Upper lobe of left lung (tissue), 6 donors: ENCODE results near the gene ERC1. TPM values are rescaled to one million over a fixed set of nuclear protein-coding genes. Genes with fewer than 3 reads are reported as not detected.

ENCODE experiments used
- ATAC-seq, 2 donors: fragments of 200-7000 bp; cut with Tn5 transposase; one replicate each; pipeline ENCODE4 v1.9.1; 2022; ENCODE audit warnings: mild to moderate bottlenecking in 2 of 2, moderate library complexity in 2 of 2; ENCODE audit not compliant: low FRiP score in 2 of 2
- DNase-seq, 2 donors: peaks; one replicate each; pipeline ENCODE4 v3.0.0-alpha.2; 2019 to 2020
- H3K27ac ChIP-seq, 4 donors: fragments of 200-600 bp; sonication (generic); one replicate each; pipeline ENCODE4 v1.5.1; 2016 to 2019
- H3K27me3 ChIP-seq, 4 donors: fragments of 200-600 bp; sonication (generic); one replicate each; pipeline ENCODE4 v1.5.1; 2017 to 2019
- H3K36me3 ChIP-seq, 4 donors: fragments of 200-600 bp; sonication (generic); one replicate each; pipeline ENCODE4 v1.5.1; 2016 to 2019
- H3K4me1 ChIP-seq, 4 donors: fragments of 200-600 bp; sonication (generic); one replicate each; pipeline ENCODE4 v1.5.1; 2018 to 2019
- H3K4me3 ChIP-seq, 4 donors: fragments of 200-600 bp; sonication (generic); one replicate each; pipeline ENCODE4 v1.5.1; 2017 to 2019; ENCODE audit warnings: mild to moderate bottlenecking in 2 of 4, moderate library complexity in 1 of 4
- H3K9me3 ChIP-seq, 4 donors: fragments of 200-600 bp; sonication (generic); one replicate each; pipeline ENCODE4 v1.5.1; 2018 to 2019
- EP300 ChIP-seq, 4 donors: sonication (generic); formaldehyde crosslinking; IDR thresholded peaks; one replicate each; pipeline ENCODE4 v1.5.1; 2017; ENCODE audit warnings: antibody characterized with exemption in 4 of 4, control low read depth in 2 of 4
- POLR2A ChIP-seq, 4 donors: fragments of 450-650 bp; IDR thresholded peaks; one replicate each; pipeline ENCODE4 v1.5.1; 2016 to 2017; ENCODE audit warnings: antibody characterized with exemption in 4 of 4, mild to moderate bottlenecking in 2 of 4
- POLR2AphosphoS5 ChIP-seq, 2 donors: sonication (generic); formaldehyde crosslinking; IDR thresholded peaks; one replicate each; pipeline ENCODE4 v1.5.1; 2017; ENCODE audit warnings: antibody characterized with exemption in 2 of 2
- WGBS, 2 donors: methylation state at CpG; one replicate each; pipeline ENCODE4 v1.1.5; 2017 to 2018; 5-methylcytosine and 5-hydroxymethylcytosine counted together
- total RNA-seq, 6 donors: library from RNA; depleted of rRNA in 4 of 6; stranded (reverse); fragments of >200 nt in 4 of 6; gene quantifications; one replicate each; pipeline versions ENCODE4 v1.1.0 to v1.2.1, GENCODE V29; 2016 to 2021
- TF ChIP-seq, protein P1 (sequence below), 6 experiments: fragments of 450-650 bp in 4 of 6; fragments of 200-600 bp in 2 of 6; sonication (generic) in 2 of 6; IDR thresholded peaks; one replicate each; pipeline ENCODE4 v1.5.1; 2016 to 2019; ENCODE audit warnings: antibody characterized with exemption in 6 of 6
- donor health status: DM: no; HTN: no; CAD: no; lungs with moderate emphysema.
- donor health status: DM: no; HTN: yes; CAD: no; lungs with severe emphysema.

The ERC1 gene
- total RNA-seq, 6 donors from 2014 or later, result 37.7 to 158 (median 60.1) TPM

DNA sequence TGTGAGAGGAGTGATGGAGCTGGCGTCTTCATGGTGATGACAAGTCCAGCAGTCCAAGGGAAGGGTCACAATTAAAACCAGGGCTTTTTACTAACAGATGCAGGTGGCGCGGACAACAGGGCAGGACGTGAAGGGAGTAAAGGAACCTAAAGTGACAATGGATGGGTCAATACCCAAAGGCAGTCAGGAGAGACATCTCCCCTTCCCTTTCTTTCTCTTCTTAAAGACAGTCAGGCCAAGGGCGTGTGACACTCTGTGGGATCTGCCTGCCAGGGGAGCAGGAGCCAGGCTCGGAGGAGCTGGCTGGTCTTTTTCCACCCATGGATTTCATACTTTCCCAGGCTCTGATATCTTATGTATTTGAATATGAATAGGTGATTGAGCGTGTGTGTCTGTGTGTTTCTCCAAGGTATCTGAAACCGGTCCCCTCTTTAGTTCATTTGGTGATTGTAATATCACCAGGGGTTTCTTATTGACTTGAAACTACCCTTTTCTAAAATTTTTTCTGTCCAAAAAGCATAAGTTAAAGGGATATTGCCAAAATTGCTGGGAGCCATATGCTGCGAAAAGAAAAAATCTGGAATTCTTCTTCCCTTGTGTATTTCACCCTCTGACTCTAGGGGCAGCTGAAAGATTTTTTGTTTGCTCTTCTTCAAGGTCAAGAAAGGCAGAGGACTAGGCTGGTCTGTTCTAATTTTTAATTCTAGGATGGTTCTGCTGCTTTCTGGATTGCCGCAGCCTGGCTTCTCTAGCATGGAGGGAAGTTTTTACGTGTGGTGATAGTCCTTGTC, 541.5 kb downstream of the ERC1 start:
- TF ChIP-seq, protein P1, sequence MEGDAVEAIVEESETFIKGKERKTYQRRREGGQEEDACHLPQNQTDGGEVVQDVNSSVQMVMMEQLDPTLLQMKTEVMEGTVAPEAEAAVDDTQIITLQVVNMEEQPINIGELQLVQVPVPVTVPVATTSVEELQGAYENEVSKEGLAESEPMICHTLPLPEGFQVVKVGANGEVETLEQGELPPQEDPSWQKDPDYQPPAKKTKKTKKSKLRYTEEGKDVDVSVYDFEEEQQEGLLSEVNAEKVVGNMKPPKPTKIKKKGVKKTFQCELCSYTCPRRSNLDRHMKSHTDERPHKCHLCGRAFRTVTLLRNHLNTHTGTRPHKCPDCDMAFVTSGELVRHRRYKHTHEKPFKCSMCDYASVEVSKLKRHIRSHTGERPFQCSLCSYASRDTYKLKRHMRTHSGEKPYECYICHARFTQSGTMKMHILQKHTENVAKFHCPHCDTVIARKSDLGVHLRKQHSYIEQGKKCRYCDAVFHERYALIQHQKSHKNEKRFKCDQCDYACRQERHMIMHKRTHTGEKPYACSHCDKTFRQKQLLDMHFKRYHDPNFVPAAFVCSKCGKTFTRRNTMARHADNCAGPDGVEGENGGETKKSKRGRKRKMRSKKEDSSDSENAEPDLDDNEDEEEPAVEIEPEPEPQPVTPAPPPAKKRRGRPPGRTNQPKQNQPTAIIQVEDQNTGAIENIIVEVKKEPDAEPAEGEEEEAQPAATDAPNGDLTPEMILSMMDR (IDR thresholded peaks at IDR 0.05), result no peak
- TF ChIP-seq POLR2A (IDR thresholded peaks at IDR 0.05) (no peak), POLR2AphosphoS5 (IDR thresholded peaks at IDR 0.05) (no peak), EP300 (IDR thresholded peaks at IDR 0.05) (no peak)
- Histone ChIP-seq H3K27ac (no peak overlapping the region), H3K4me3 (no peak overlapping the region), H3K4me1 (peaks cover 7 to 29% (median 11%) of the 10 kb centered on the region in 4 donors), H3K27me3 (peaks cover 0 to 31% (median 17%) of the 10 kb centered on the region in 4 donors), H3K36me3 (no peaks in the 10 kb centered on the region), H3K9me3 (no peaks in the 10 kb centered on the region)
- no peak for ATAC-seq
- DNase-seq, result no peak
- WGBS, 2 donors, result 80 to 91% methylated on average over 11 of the region's 11 CpGs

GRCh38 chr12:1533205-1533601, 542.2 kb downstream of the ERC1 start:
- Histone ChIP-seq H3K27me3 (peaks cover 0 to 31% (median 17%) of the 10 kb centered on the region in 4 donors), H3K9me3 (no peaks in the 10 kb centered on the region), H3K4me3 (no peak overlapping the region), H3K36me3 (no peaks in the 10 kb centered on the region), H3K27ac (no peak overlapping the region), H3K4me1 (peaks cover 7 to 29% (median 11%) of the 10 kb centered on the region in 4 donors)
- DNase-seq (no peak), ATAC-seq (no peak)
- TF ChIP-seq, protein P1 (IDR thresholded peaks at IDR 0.05), result no peak
- no peak for TF ChIP-seq POLR2A (IDR thresholded peaks at IDR 0.05)
- no peak for TF ChIP-seq EP300 (IDR thresholded peaks at IDR 0.05)
- TF ChIP-seq POLR2AphosphoS5 (IDR thresholded peaks at IDR 0.05), result no peak
- 56 to 63% methylated on average over 4 to 9 of the region's 9 CpGs for WGBS, 2 donors

DNA sequence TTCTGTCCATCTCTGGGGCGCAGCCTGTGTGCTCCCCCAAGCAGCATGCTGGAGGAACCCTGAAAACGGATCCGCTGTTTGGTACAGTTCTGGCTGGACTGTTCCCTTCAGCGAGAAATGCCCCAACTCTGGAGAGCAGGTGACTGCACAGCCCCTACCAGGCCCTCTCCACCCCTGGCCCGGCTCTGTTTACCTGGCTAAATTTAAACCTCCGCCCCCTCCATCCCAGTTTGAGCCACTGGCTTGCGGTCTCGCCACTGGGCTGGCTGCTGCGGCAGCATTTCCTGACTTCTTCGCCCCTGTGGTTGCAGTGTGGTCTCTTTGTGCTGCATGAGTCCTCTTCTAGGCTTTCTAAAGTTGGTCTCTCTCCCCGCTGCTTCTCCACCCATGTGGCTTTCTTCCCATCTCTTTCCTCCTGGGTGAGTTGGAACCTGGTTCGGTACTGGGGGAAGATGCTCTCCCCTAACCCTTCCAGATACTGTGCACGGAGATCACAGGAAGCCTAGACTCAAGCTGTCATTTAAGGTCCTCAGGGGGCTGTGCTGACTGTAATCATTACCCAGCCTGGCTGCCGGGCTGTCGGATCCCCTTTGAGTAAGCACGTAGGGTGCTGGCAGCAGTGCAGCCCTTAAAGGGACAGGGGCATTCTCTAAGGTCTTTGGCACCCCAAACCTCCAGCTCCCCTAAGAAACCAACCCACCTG, 542.7 kb downstream of the ERC1 start:
- no peak for DNase-seq

GRCh38 chr12:1534748-1535147, 543.7 kb downstream of the ERC1 start:
- ATAC-seq (no peak), DNase-seq (no peak)
- H3K4me3 ChIP-seq, result no peak overlapping the region
- H3K36me3 ChIP-seq, result no peaks in the 10 kb centered on the region
- WGBS, 2 donors, result 61% methylated on average over 3 of the region's 3 CpGs; no CpG with 5 or more reads in 1 of the 2 donors
- TF ChIP-seq POLR2AphosphoS5 (IDR thresholded peaks at IDR 0.05), result no peak
- TF ChIP-seq POLR2A (IDR thresholded peaks at IDR 0.05), result no peak
- TF ChIP-seq, protein P1 (IDR thresholded peaks at IDR 0.05), result no peak
- TF ChIP-seq EP300 (IDR thresholded peaks at IDR 0.05), result no peak
- no peaks in the 10 kb centered on the region for H3K9me3 ChIP-seq
- H3K27me3 ChIP-seq, result peaks cover 0 to 29% (median 15%) of the 10 kb centered on the region in 4 donors
- H3K27ac ChIP-seq, result no peak overlapping the region
- peaks cover 7 to 26% (median 11%) of the 10 kb centered on the region in 4 donors for H3K4me1 ChIP-seq

More for the DNA sequence above, 542.7 kb downstream of the ERC1 start:
- Histone ChIP-seq H3K36me3 (no peaks in the 10 kb centered on the region), H3K4me1 (peaks cover 7 to 29% (median 11%) of the 10 kb centered on the region in 4 donors), H3K4me3 (no peak overlapping the region), H3K27ac (no peak overlapping the region), H3K9me3 (no peaks in the 10 kb centered on the region), H3K27me3 (peaks cover 0 to 31% (median 17%) of the 10 kb centered on the region in 4 donors)
- ATAC-seq, result no peak
- 26 to 42% methylated on average over 12 to 16 of the region's 16 CpGs for WGBS, 2 donors
- TF ChIP-seq POLR2AphosphoS5 (IDR thresholded peaks at IDR 0.05), result no peak

DNA sequence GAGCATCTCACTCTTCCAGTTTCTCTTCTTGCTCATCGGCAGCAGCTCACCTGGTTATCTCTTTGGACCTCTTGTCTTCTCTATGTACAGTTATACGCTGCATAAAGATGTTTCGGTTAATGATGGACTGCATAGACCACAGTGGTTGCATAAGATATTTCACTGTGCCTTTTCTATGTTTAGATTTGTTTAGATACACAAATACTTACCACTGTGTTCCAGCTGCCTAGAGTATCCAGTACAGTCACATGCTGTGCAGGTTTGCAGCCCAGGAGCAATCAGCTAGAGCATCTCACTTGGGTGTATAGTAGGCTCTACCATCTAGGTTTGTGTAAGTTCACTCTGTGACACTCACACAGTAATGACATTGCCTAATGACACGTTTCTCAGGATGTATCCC, 545.8 kb downstream of the ERC1 start:
- Histone ChIP-seq H3K36me3 (no peaks in the 10 kb centered on the region), H3K4me3 (no peak overlapping the region), H3K27ac (no peak overlapping the region), H3K27me3 (peaks cover 0 to 11% (median 5%) of the 10 kb centered on the region in 4 donors), H3K4me1 (peaks cover 0 to 10% (median 3%) of the 10 kb centered on the region in 4 donors), H3K9me3 (no peaks in the 10 kb centered on the region)
- WGBS, 2 donors, result 77 to 81% methylated on average over 4 of the region's 4 CpGs
- ATAC-seq (no peak), DNase-seq (no peak)
- TF ChIP-seq EP300 (IDR thresholded peaks at IDR 0.05), result no peak
- no peak for TF ChIP-seq POLR2A (IDR thresholded peaks at IDR 0.05)
- TF ChIP-seq POLR2AphosphoS5 (IDR thresholded peaks at IDR 0.05), result no peak
- TF ChIP-seq, protein P1 (IDR thresholded peaks at IDR 0.05), result no peak
